HCT116 (cell line): ENCODE data around the gene ANO10. TPM values are rescaled to one million over a fixed set of nuclear protein-coding genes. Genes with fewer than 3 reads are reported as not detected.
"Not testable (repeated sequence)": the region's sequence is repeated elsewhere in the genome, so short reads cannot be mapped to it uniquely, and the experiment has no call there.

Experiments used
- ATAC-seq: fragments of 200-7000 bp; cut with Tn5 transposase; 2 replicates; pipeline ENCODE4 v1.9.1; 2020; ENCODE audit warnings: mild to moderate bottlenecking, moderate library complexity
- BruUV-seq: library from RNA; stranded (reverse); fragments of 400-500 nt; replicated peaks from 2 replicates; lab custom pipeline; 2021; lab: Mats Ljungman, UMichigan
- CTCF ChIA-PET: fragments of 300-600 bp; sonication (Branson Sonifier 250); formaldehyde crosslinking; loops from one replicate; lab custom pipeline; 2021; ENCODE audit warnings: antibody characterized with exemption; lab: Charles Lee
- POLR2A ChIA-PET: fragments of 300-600, 350-600 bp; sonication (Branson Sonifier 250); formaldehyde crosslinking; loops from one replicate; lab custom pipeline; 2021; ENCODE audit warnings: antibody characterized with exemption; lab: Charles Lee
- RAD21 ChIA-PET, 2 experiments: fragments of 300-600 bp; sonication (Branson Sonifier 250); formaldehyde crosslinking; loops; one replicate each; lab custom pipeline; 2023; ENCODE audit warnings: low total read pairs in 2 of 2; ENCODE audit not compliant: uncharacterized antibody in 2 of 2, unreplicated experiment in 2 of 2, low non-redundant PET in 1 of 2; lab: Charles Lee
- DNase-seq: peaks from one replicate; pipeline ENCODE4 v3.0.0-alpha.2; 2010; ENCODE audit warnings: low read depth, low spot score
- H2AFZ ChIP-seq: fragments of 200-600 bp; shearing (Covaris generic), sonication (generic); 2 replicates; pipeline ENCODE4 v1.6.1; 2017; ENCODE audit warnings: low read depth, mixed run types, mixed read lengths, antibody characterized with exemption, low read length; ENCODE audit not compliant: poor library complexity, severe bottlenecking
- H3K27ac ChIP-seq: 2 replicates; pipeline ENCODE4 v1.5.1; 2012; ENCODE audit warnings: low read depth, low read length
- H3K27me3 ChIP-seq: fragments of 200-600 bp; sonication (generic); 2 replicates; pipeline ENCODE4 v1.6.1; 2016; ENCODE audit warnings: mixed run types, low read length, mixed read lengths; ENCODE audit not compliant: insufficient read depth
- H3K36me3 ChIP-seq, 2 experiments: fragments of 200-500 bp in 1 of 2; fragments of 200-600 bp in 1 of 2; sonication (Bioruptor generic) in 1 of 2; sonication (generic) in 1 of 2; 2 replicates each; pipeline versions ENCODE4 v1.5.1 to v1.6.1; 2014 to 2016; ENCODE audit warnings: low read length in 2 of 2, inconsistent platforms in 1 of 2, mixed read lengths in 1 of 2, mixed run types in 1 of 2; ENCODE audit not compliant: insufficient read depth in 2 of 2, control insufficient read depth in 1 of 2
- H3K4me1 ChIP-seq, 2 experiments: fragments of 200-600 bp in 1 of 2; sonication (generic) in 1 of 2; 2 replicates each; pipeline versions ENCODE4 v1.5.1 to v1.6.1; 2012 to 2017; ENCODE audit warnings: low read length in 2 of 2, inconsistent platforms in 1 of 2, mild to moderate bottlenecking in 1 of 2, mixed read lengths in 1 of 2, mixed run types in 1 of 2, moderate library complexity in 1 of 2; ENCODE audit not compliant: insufficient read depth in 2 of 2, control insufficient read depth in 1 of 2
- H3K4me2 ChIP-seq: fragments of 200-600 bp; sonication (generic); 2 replicates; pipeline ENCODE4 v1.6.1; 2017; ENCODE audit warnings: mixed run types, low read length, mixed read lengths
- H3K4me3 ChIP-seq, 2 experiments: fragments of 200-600 bp in 1 of 2; sonication (generic) in 1 of 2; replicated peaks in 1 of 2; 2 replicates each; pipeline ENCODE4 v1.5.1; 2011 to 2016; ENCODE audit warnings: low read length in 2 of 2, control low read depth in 1 of 2, low read depth in 1 of 2, mild to moderate bottlenecking in 1 of 2, mixed read lengths in 1 of 2, mixed run types in 1 of 2
- H3K79me2 ChIP-seq: fragments of 200-600 bp; sonication (generic); 2 replicates; pipeline ENCODE4 v1.6.1; 2017; ENCODE audit warnings: mild to moderate bottlenecking, mixed run types, low read length, moderate library complexity, mixed read lengths; ENCODE audit not compliant: insufficient read depth
- H3K9ac ChIP-seq: fragments of 200-600 bp; sonication (generic); 2 replicates; pipeline ENCODE4 v1.6.1; 2016; ENCODE audit warnings: low read length, mixed read lengths
- H3K9me2 ChIP-seq: fragments of 200-600 bp; sonication (generic), shearing (Covaris generic); 2 replicates; pipeline ENCODE4 v1.6.1; 2017; ENCODE audit warnings: mixed run types, mild to moderate bottlenecking, moderate library complexity; ENCODE audit not compliant: insufficient read depth
- H3K9me3 ChIP-seq, 2 experiments: fragments of 200-500 bp in 1 of 2; fragments of 200-600 bp in 1 of 2; sonication (Bioruptor generic) in 1 of 2; sonication (generic) in 1 of 2; 2 replicates each; pipeline ENCODE4 v1.6.1; 2014 to 2017; ENCODE audit warnings: low read length in 2 of 2, mixed read lengths in 2 of 2, inconsistent platforms in 1 of 2, low read depth in 1 of 2, mild to moderate bottlenecking in 1 of 2, mixed run types in 1 of 2, moderate library complexity in 1 of 2; ENCODE audit not compliant: control insufficient read depth in 1 of 2, insufficient read depth in 1 of 2
- H4K20me1 ChIP-seq: fragments of 200-600 bp; sonication (generic), shearing (Covaris generic); 2 replicates; pipeline ENCODE4 v1.6.1; 2017; ENCODE audit warnings: mixed run types, mild to moderate bottlenecking, moderate library complexity; ENCODE audit not compliant: insufficient read depth
- ATF3 ChIP-seq: IDR thresholded peaks from 2 replicates; pipeline ENCODE4 v1.6.1; 2012
- CTCF ChIP-seq, 3 experiments: fragments of 200-600 bp in 1 of 3; sonication (generic) in 1 of 3; IDR thresholded peaks in 2 of 3; conservative IDR thresholded peaks in 1 of 3; 2 replicates each; pipeline ENCODE4 v1.5.1; 2012 to 2017; ENCODE audit warnings: low read depth in 2 of 3, low read length in 2 of 3, antibody characterized with exemption in 1 of 3, borderline replicate concordance in 1 of 3, control low read depth in 1 of 3, mild to moderate bottlenecking in 1 of 3, mixed read lengths in 1 of 3, mixed run types in 1 of 3, moderate library complexity in 1 of 3; ENCODE audit not compliant: insufficient read depth in 1 of 3
- ELF1 ChIP-seq: IDR thresholded peaks from 2 replicates; pipeline ENCODE4 v1.6.1; 2012; ENCODE audit warnings: low read depth, borderline replicate concordance
- EZH2phosphoT487 ChIP-seq: fragments of 200-600 bp; IDR thresholded peaks from 2 replicates; pipeline ENCODE4 v1.6.1; 2018; ENCODE audit warnings: antibody characterized with exemption, borderline replicate concordance
- JUND ChIP-seq: IDR thresholded peaks from 2 replicates; pipeline ENCODE4 v1.6.1; 2012
- POLR2A ChIP-seq: IDR thresholded peaks from 2 replicates; pipeline ENCODE4 v1.7.0; 2011; ENCODE audit warnings: borderline replicate concordance; ENCODE audit not compliant: insufficient read depth, insufficient read length; ENCODE audit errors: extremely low read depth
- RAD21 ChIP-seq: IDR thresholded peaks from 2 replicates; pipeline ENCODE4 v1.6.1; 2012; ENCODE audit warnings: low read depth, mild to moderate bottlenecking
- SP1 ChIP-seq: IDR thresholded peaks from 2 replicates; pipeline ENCODE4 v1.6.1; 2012; ENCODE audit warnings: low read depth
- YY1 ChIP-seq: IDR thresholded peaks from 2 replicates; pipeline ENCODE4 v1.6.1; 2011; ENCODE audit warnings: low read length, low read depth, moderate library complexity, mild to moderate bottlenecking; ENCODE audit not compliant: insufficient replicate concordance; ENCODE audit errors: extremely low read depth
- ZBTB33 ChIP-seq: IDR thresholded peaks from 2 replicates; pipeline ENCODE4 v1.6.1; 2011; ENCODE audit warnings: mild to moderate bottlenecking, low read length, moderate library complexity; ENCODE audit not compliant: insufficient replicate concordance; ENCODE audit errors: extremely low read depth
- intact Hi-C: fragments of 100-400 bp; cut with micrococcal nuclease; formaldehyde crosslinking; loops from 2 replicates; pipeline ENCODE4 v1.10.0; 2022
- total RNA-seq: library from RNA; stranded (reverse); gene quantifications from one replicate; pipeline ENCODE4 v1.2.1, GENCODE V29; 2021; ENCODE audit not compliant: unreplicated experiment

Gene ANO10
- total RNA-seq, 1 experiment from 2014 or later, result 13.3 TPM

- BruUV-seq, result no TSS peak
- Histone ChIP-seq H3K27ac (no peak overlapping the region), H3K79me2 (no peaks in the 10 kb centered on the region), H3K4me1 (no peaks in the 10 kb centered on the region), H3K4me2 (no peak overlapping the region), H3K9ac (no peak overlapping the region), H4K20me1 (no peaks in the 10 kb centered on the region), H3K36me3 (no peaks in the 10 kb centered on the region), H3K9me2 (no peaks in the 10 kb centered on the region), H3K4me3 (no peak overlapping the region), H2AFZ (no peak overlapping the region)
- intact Hi-C loops, result no loop called here
- DNase-seq, result no peak
- RAD21 ChIA-PET, result no interaction called here
- CTCF ChIA-PET, result no interaction called here
- TF ChIP-seq ATF3 (no peak), POLR2A (no peak), EZH2phosphoT487 (no peak), CTCF (IDR thresholded peaks at IDR 0.05 in 2 of 3, conservative IDR thresholded peaks at IDR 0.05 in 1 of 3; ENCODE audit: borderline replicate concordance in 1 of 3, insufficient read depth in 1 of 3, low read depth in 2 of 3, low read length in 2 of 3) (no peak), ELF1 (no peak), YY1 (no peak), JUND (no peak), RAD21 (no peak), ZBTB33 (no peak), SP1 (no peak)
- TF ChIP-seq, all 23 proteins: peak for 0
- H3K9me3 ChIP-seq, result no peaks in the 10 kb centered on the region
- POLR2A ChIA-PET, result no interaction called here
- no peaks in the 10 kb centered on the region for H3K27me3 ChIP-seq
- no peak for ATAC-seq
These were observed 99.9 kb downstream of the ANO10 start for GRCh38 chr3:43521941-43522340.

- ATAC-seq, H3K36me3 ChIP-seq, H3K27ac ChIP-seq, H4K20me1 ChIP-seq, RAD21 ChIA-PET, H3K4me3 ChIP-seq, DNase-seq, H3K4me2 ChIP-seq, H3K27me3 ChIP-seq, H3K79me2 ChIP-seq, POLR2A ChIA-PET, intact Hi-C loops, H3K9me3 ChIP-seq, H3K4me1 ChIP-seq, CTCF ChIA-PET, H3K9ac ChIP-seq, BruUV-seq, H3K9me2 ChIP-seq, H2AFZ ChIP-seq: not testable (repeated sequence)
These were observed 103.3 kb downstream of the ANO10 start for GRCh38 chr3:43518515-43518914.
